Measurements from ENCODE around the gene PDLIM5. TPM values are rescaled to one million over a fixed set of nuclear protein-coding genes. Genes with fewer than 3 reads are reported as not detected.
"Not testable (repeated sequence)": the region's sequence is repeated elsewhere in the genome, so short reads cannot be mapped to it uniquely, and the experiment has no call there.

Gene PDLIM5
- total and polyA plus RNA-seq, 7 experiments from 2014 or later = 14.4 to 61.7 (median 35.7) TPM

DNA sequence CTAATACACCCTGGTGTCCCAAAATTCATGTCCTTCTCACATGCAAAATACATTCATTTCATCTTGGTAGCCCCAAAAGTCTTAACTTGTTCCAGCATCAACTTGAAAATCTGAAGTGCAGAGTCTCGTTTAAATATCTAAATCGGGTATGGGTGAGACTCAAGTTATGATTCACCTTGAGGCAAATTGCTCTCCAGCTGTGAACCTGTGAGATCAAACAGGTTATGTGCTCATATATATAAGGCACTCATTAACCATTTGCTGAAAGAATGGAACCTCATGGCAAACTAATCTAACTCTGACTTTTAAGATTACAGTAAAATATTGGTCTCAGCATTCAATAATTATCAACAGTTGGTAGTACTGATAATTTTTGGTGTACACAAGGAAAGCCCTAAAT, 55.5 kb downstream of the PDLIM5 start:
- Histone ChIP-seq H3K4me3 (ENCODE audit: low read length) (no peak overlapping the region), H3K4me1 (ENCODE audit: control insufficient read depth in 2 of 2, insufficient read depth in 2 of 2, low read length in 2 of 2) (no peaks in the 10 kb centered on the region), H3K9me3 (ENCODE audit: control insufficient read depth in 2 of 3, low read length in 3 of 3) (no peaks in the 10 kb centered on the region), H3K27me3 (ENCODE audit: control insufficient read depth in 2 of 2, insufficient read depth in 2 of 2, low read length in 2 of 2) (no peaks in the 10 kb centered on the region), H3K36me3 (ENCODE audit: control insufficient read depth in 2 of 3, insufficient read depth in 3 of 3, low read length in 3 of 3) (no peaks in the 10 kb centered on the region), H3K27ac (ENCODE audit: low read depth, low read length) (no peak overlapping the region)
- ATAC-seq (no peak), DNase-seq (no peak)
- Mint-ChIP-seq H3K36me3 (peaks cover 0 to 13% (median 0%) of the 10 kb centered on the region in 5 donors), H3K4me1 (peaks cover 0 to 9% (median 4%) of the 10 kb centered on the region in 7 donors), H3K9me3 (no peaks in the 10 kb centered on the region), H3K27ac (no peak overlapping the region), H3K27me3 (no peaks in the 10 kb centered on the region), H3K4me3 (no peak overlapping the region)
- intact Hi-C loops (cut with micrococcal nuclease) = no loop called here
- POLR2A ChIA-PET = no interaction called here
- CTCF ChIA-PET = no interaction called here

DNA sequence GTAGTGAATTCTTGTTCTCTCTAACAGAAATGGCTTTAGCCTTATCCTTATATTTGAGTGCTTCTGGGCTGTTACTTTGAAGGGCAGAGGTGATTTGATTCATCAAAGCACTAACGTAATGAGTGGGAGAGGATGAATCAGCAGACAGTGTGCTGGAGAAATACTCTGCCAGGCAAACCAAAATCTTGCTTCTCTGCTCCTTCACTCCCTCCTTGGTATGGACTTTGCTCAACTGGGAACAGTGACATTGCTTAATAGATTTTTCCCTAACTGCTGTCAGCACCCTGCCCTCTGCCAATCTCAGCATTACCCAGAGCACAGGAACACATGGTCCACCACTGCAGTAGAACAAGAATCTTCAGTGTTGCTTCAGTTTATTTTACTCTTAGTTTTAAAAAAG, 56.0 kb downstream of the PDLIM5 start:
- H3K9me3 Mint-ChIP-seq = no peaks in the 10 kb centered on the region
- H3K4me3 Mint-ChIP-seq = no peak overlapping the region
- POLR2A ChIA-PET = no interaction called here
- H3K9me3 ChIP-seq (ENCODE audit: control insufficient read depth in 2 of 3, low read length in 3 of 3) = no peaks in the 10 kb centered on the region
- H3K27ac ChIP-seq (ENCODE audit: low read depth, low read length) = no peak overlapping the region
- CTCF ChIA-PET = no interaction called here
- no peak overlapping the region for H3K4me3 ChIP-seq (ENCODE audit: low read length)
- H3K4me1 Mint-ChIP-seq = peaks cover 0 to 10% (median 4%) of the 10 kb centered on the region in 7 donors
- H3K27me3 Mint-ChIP-seq = no peaks in the 10 kb centered on the region
- H3K36me3 Mint-ChIP-seq = peaks cover 0 to 18% (median 3%) of the 10 kb centered on the region in 5 donors
- intact Hi-C loops (cut with micrococcal nuclease) = no loop called here
- H3K4me1 ChIP-seq (ENCODE audit: control insufficient read depth in 2 of 2, insufficient read depth in 2 of 2, low read length in 2 of 2) = no peaks in the 10 kb centered on the region
- H3K36me3 ChIP-seq (ENCODE audit: control insufficient read depth in 2 of 3, insufficient read depth in 3 of 3, low read length in 3 of 3) = no peaks in the 10 kb centered on the region
- H3K27ac Mint-ChIP-seq = no peak overlapping the region
- ATAC-seq (no peak), DNase-seq (no peak)
- H3K27me3 ChIP-seq (ENCODE audit: control insufficient read depth in 2 of 2, insufficient read depth in 2 of 2, low read length in 2 of 2) = no peaks in the 10 kb centered on the region

DNA sequence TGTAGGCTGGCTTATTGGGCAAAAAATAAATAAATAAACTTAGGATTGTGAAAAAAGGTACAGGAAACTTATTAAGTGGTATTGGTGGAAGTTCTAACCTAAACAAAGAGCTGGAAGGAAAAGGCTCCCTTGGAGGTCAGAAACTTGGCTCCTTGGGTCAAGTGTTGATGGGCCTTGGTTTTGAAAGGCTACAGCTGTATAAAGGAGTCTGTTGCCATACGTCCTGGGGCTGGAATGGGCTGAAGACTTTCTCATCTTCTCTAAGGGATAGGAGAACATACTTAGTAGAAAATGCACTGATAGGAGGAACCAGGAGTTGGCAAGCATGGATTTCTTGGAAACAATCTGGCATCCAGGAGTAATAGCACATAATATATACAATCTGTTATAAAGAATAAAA, 56.6 kb downstream of the PDLIM5 start:
- Histone ChIP-seq H3K9me3 (ENCODE audit: control insufficient read depth in 2 of 3, low read length in 3 of 3) (no peaks in the 10 kb centered on the region), H3K36me3 (ENCODE audit: control insufficient read depth in 2 of 3, insufficient read depth in 3 of 3, low read length in 3 of 3) (no peaks in the 10 kb centered on the region), H3K27me3 (ENCODE audit: control insufficient read depth in 2 of 2, insufficient read depth in 2 of 2, low read length in 2 of 2) (no peaks in the 10 kb centered on the region), H3K27ac (ENCODE audit: low read depth, low read length) (no peak overlapping the region), H3K4me3 (ENCODE audit: low read length) (no peak overlapping the region), H3K4me1 (ENCODE audit: control insufficient read depth in 2 of 2, insufficient read depth in 2 of 2, low read length in 2 of 2) (no peaks in the 10 kb centered on the region)
- H3K4me3 Mint-ChIP-seq = no peak overlapping the region
- ChIA-PET POLR2A (no interaction called here), CTCF (no interaction called here)
- H3K36me3 Mint-ChIP-seq = peaks cover 0 to 21% (median 9%) of the 10 kb centered on the region in 5 donors
- peaks cover 0 to 10% (median 4%) of the 10 kb centered on the region in 7 donors for H3K4me1 Mint-ChIP-seq
- intact Hi-C loops (cut with micrococcal nuclease) = no loop called here
- DNase-seq (no peak), ATAC-seq (no peak)
- H3K9me3 Mint-ChIP-seq = no peaks in the 10 kb centered on the region
- no peak overlapping the region for H3K27ac Mint-ChIP-seq
- no peaks in the 10 kb centered on the region for H3K27me3 Mint-ChIP-seq

DNA sequence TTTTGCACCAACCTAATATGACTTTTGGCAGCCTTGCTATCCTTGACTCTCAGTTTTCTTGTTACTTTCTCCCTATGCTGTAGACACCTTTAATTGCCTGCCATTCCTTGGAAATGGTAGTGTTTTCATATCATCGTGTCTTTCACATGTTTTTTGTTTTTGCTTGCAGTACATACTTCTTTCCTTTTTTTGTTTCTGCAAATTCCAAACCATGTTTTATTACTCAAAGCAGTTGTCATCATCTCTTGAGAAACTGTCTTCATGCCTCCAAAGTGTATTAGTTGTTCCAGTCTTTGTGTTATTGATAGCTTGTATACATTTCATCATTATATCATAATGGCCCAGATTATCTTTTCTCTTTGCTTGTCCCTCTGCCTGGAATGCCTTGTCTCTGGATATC, 57.1 kb downstream of the PDLIM5 start:
- intact Hi-C loops (cut with micrococcal nuclease) = no loop called here
- Histone ChIP-seq H3K27ac (ENCODE audit: low read depth, low read length) (no peak overlapping the region), H3K27me3 (ENCODE audit: control insufficient read depth in 2 of 2, insufficient read depth in 2 of 2, low read length in 2 of 2) (no peaks in the 10 kb centered on the region), H3K36me3 (ENCODE audit: control insufficient read depth in 2 of 3, insufficient read depth in 3 of 3, low read length in 3 of 3) (no peaks in the 10 kb centered on the region), H3K9me3 (ENCODE audit: control insufficient read depth in 2 of 3, low read length in 3 of 3) (no peaks in the 10 kb centered on the region), H3K4me1 (ENCODE audit: control insufficient read depth in 2 of 2, insufficient read depth in 2 of 2, low read length in 2 of 2) (no peaks in the 10 kb centered on the region), H3K4me3 (ENCODE audit: low read length) (no peak overlapping the region)
- POLR2A ChIA-PET = no interaction called here
- ATAC-seq (no peak), DNase-seq (no peak)
- Mint-ChIP-seq H3K4me1 (peaks cover 0 to 10% (median 4%) of the 10 kb centered on the region in 7 donors), H3K36me3 (peaks cover 0 to 26% (median 13%) of the 10 kb centered on the region in 5 donors), H3K27me3 (no peaks in the 10 kb centered on the region), H3K27ac (no peak overlapping the region), H3K4me3 (no peak overlapping the region), H3K9me3 (no peaks in the 10 kb centered on the region)
- CTCF ChIA-PET = no interaction called here

DNA sequence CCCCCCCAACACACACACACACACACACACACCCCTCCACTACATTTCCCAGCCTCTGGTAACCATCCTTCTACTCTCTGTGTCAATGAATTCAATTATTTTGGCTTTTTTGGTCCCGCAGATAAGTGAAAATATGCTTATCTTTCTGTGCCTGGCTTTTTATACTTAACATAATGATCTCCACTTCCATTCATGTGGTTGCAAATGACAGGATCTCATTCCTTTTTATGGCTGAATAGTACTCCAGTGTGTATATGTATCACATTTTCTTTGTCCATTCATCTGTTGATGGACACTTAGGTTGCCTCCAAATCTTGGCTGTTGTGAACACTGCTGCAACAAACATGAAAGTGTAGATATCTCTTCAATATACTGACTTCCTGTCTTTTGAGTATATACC, 59.8 kb downstream of the PDLIM5 start:
- Histone ChIP-seq H3K9me3 (ENCODE audit: control insufficient read depth in 2 of 3, low read length in 3 of 3) (no peaks in the 10 kb centered on the region), H3K4me3 (ENCODE audit: low read length) (no peak overlapping the region)
- intact Hi-C loops (cut with micrococcal nuclease) = no loop called here

DNA sequence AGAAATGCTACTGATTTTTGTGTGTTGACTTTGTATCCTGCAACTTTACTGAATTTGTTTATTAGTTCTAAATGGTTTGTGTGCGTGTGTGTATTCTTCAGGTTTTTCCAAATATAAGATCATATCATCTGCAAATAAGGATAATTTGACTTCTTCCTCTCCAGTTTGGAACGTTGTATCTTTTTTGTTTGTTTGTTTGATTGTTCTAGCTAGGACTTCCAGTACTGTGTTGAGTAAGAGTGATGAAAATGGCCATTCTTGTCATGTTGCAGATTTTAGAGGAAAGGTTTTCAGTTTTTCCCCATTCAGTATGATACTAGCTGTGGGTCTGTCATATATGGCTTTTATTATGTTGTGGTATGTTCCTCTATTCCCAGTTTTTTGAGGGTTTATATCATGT, 61.8 kb downstream of the PDLIM5 start:
- H3K27me3 Mint-ChIP-seq; intact Hi-C loops (cut with micrococcal nuclease); H3K9me3 Mint-ChIP-seq; H3K9me3 ChIP-seq (ENCODE audit: control insufficient read depth in 2 of 3, low read length in 3 of 3); H3K4me1 Mint-ChIP-seq; ATAC-seq; H3K4me3 ChIP-seq (ENCODE audit: low read length); H3K27me3 ChIP-seq (ENCODE audit: control insufficient read depth in 2 of 2, insufficient read depth in 2 of 2, low read length in 2 of 2); CTCF ChIA-PET; H3K4me3 Mint-ChIP-seq; H3K36me3 ChIP-seq (ENCODE audit: control insufficient read depth in 2 of 3, insufficient read depth in 3 of 3, low read length in 3 of 3); DNase-seq; H3K27ac Mint-ChIP-seq; POLR2A ChIA-PET; H3K4me1 ChIP-seq (ENCODE audit: control insufficient read depth in 2 of 2, insufficient read depth in 2 of 2, low read length in 2 of 2); H3K27ac ChIP-seq (ENCODE audit: low read depth, low read length): not testable (repeated sequence)
- H3K36me3 Mint-ChIP-seq = peaks cover 0 to 32% (median 13%) of the 10 kb centered on the region in 5 donors

More for the DNA sequence above, 59.8 kb downstream of the PDLIM5 start:
- CTCF ChIA-PET = no interaction called here
- no peak for ATAC-seq
- H3K27ac Mint-ChIP-seq = no peak overlapping the region
- no peaks in the 10 kb centered on the region for H3K27me3 ChIP-seq (ENCODE audit: control insufficient read depth in 2 of 2, insufficient read depth in 2 of 2, low read length in 2 of 2)
- H3K27me3 Mint-ChIP-seq = no peaks in the 10 kb centered on the region
- H3K4me1 Mint-ChIP-seq = peaks cover 0 to 10% (median 4%) of the 10 kb centered on the region in 7 donors
- H3K27ac ChIP-seq (ENCODE audit: low read depth, low read length) = no peak overlapping the region
- H3K36me3 ChIP-seq (ENCODE audit: control insufficient read depth in 2 of 3, insufficient read depth in 3 of 3, low read length in 3 of 3) = no peaks in the 10 kb centered on the region
- no peaks in the 10 kb centered on the region for H3K9me3 Mint-ChIP-seq
- H3K36me3 Mint-ChIP-seq = peaks cover 0 to 26% (median 13%) of the 10 kb centered on the region in 5 donors
- H3K4me3 Mint-ChIP-seq = no peak overlapping the region
- H3K4me1 ChIP-seq (ENCODE audit: control insufficient read depth in 2 of 2, insufficient read depth in 2 of 2, low read length in 2 of 2) = no peaks in the 10 kb centered on the region
- DNase-seq = no peak
- POLR2A ChIA-PET = no interaction called here

DNA sequence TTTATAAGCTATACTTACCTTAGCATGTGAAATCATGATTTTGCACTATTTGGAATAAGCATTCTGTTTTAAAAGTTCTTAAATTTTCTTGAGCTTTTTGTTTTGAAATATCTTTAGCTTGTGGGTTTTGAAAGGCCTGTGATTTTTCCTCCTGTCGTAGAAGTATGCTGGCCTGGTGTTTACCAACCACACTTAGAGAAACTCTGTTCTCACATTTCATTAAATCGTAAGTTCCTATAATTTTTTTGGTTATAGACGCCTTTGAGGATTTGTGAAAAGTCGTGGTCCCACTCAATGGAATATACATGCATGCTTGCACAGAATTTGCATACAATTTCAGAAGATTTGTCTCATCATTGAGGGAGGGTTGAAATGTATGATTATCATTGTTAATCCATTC, 63.6 kb downstream of the PDLIM5 start:
- ChIA-PET POLR2A (no interaction called here), CTCF (no interaction called here)
- H3K36me3 Mint-ChIP-seq = peaks cover 0 to 32% (median 13%) of the 10 kb centered on the region in 5 donors
- no peak overlapping the region for H3K27ac Mint-ChIP-seq
- Histone ChIP-seq H3K27ac (ENCODE audit: low read depth, low read length) (no peak overlapping the region), H3K36me3 (ENCODE audit: control insufficient read depth in 2 of 3, insufficient read depth in 3 of 3, low read length in 3 of 3) (no peaks in the 10 kb centered on the region), H3K9me3 (ENCODE audit: control insufficient read depth in 2 of 3, low read length in 3 of 3) (no peaks in the 10 kb centered on the region), H3K27me3 (ENCODE audit: control insufficient read depth in 2 of 2, insufficient read depth in 2 of 2, low read length in 2 of 2) (no peaks in the 10 kb centered on the region), H3K4me3 (ENCODE audit: low read length) (no peak overlapping the region), H3K4me1 (ENCODE audit: control insufficient read depth in 2 of 2, insufficient read depth in 2 of 2, low read length in 2 of 2) (no peaks in the 10 kb centered on the region)
- peaks cover 10 to 24% (median 21%) of the 10 kb centered on the region in 7 donors for H3K4me1 Mint-ChIP-seq
- H3K4me3 Mint-ChIP-seq = no peak overlapping the region
- intact Hi-C loops (cut with micrococcal nuclease) = no loop called here
- ATAC-seq = no peak
- no peaks in the 10 kb centered on the region for H3K27me3 Mint-ChIP-seq
- DNase-seq = no peak
- H3K9me3 Mint-ChIP-seq = no peaks in the 10 kb centered on the region
